ENCODE data around the gene STRADB. TPM values are rescaled to one million over a fixed set of nuclear protein-coding genes. Genes with fewer than 3 reads are reported as not detected.

The STRADB gene
- total RNA-seq, 1 experiment from 2014 or later: 40.5 TPM

DNA sequence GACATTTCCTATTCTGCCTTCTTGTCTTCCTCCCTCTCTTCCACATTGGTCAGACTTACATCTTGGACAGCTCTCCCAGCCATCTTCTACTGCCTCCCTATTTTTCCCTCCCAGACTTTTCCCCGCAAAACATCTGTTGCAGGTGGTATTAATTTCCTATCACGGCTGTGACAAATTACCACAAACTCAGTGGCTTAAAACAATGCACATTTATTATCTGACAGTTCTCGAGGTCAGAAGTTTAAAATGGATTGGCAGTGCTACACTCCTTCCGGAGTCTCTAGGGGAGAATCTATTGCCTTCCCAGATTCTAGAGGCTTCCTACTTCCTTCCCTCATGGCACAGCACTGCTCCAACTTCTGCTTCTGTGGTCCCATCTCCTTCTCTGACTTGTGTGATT lies 33.3 kb downstream of the STRADB start:
- no peaks in the 10 kb centered on the region for H3K9me3 ChIP-seq (ENCODE audit: control insufficient read depth, low read depth, low read length)
- no peak overlapping the region for H2BK15ac ChIP-seq (ENCODE audit: low read depth, low read length)
- no peak overlapping the region for H3K56ac ChIP-seq (ENCODE audit: insufficient read length, low read depth, low read length)
- no peak overlapping the region for H2BK5ac ChIP-seq (ENCODE audit: insufficient read length, low read length)
- no peak overlapping the region for H2AFZ ChIP-seq (ENCODE audit: low read length)
- H3K27me3 ChIP-seq (ENCODE audit: insufficient read depth, low read length): no peaks in the 10 kb centered on the region
- no peak overlapping the region for H3K4me2 ChIP-seq (ENCODE audit: insufficient read depth, insufficient read length, low read length)
- no peak overlapping the region for H2BK20ac ChIP-seq (ENCODE audit: low read depth, low read length, poor library complexity, severe bottlenecking)
- H2AK5ac ChIP-seq (ENCODE audit: insufficient read length, low read length): no peak overlapping the region
- no peaks in the 10 kb centered on the region for H3K79me2 ChIP-seq (ENCODE audit: insufficient read depth, low read length)
- no peaks in the 10 kb centered on the region for H4K20me1 ChIP-seq (ENCODE audit: control insufficient read depth, insufficient read depth, insufficient read length)
- no peak overlapping the region for H4K5ac ChIP-seq (ENCODE audit: insufficient read length, low read depth, low read length)
- Mint-ChIP-seq H3K4me3 (no peak overlapping the region), H3K4me1 (peaks cover 6 to 8% of the 10 kb centered on the region in 2 experiments), H3K36me3 (ENCODE audit: insufficient read depth in 1 of 3, low read depth in 3 of 3) (peaks cover 8 to 21% (median 11%) of the 10 kb centered on the region in 3 experiments), H3K27me3 (ENCODE audit: low read depth) (no peaks in the 10 kb centered on the region), H3K9me3 (peaks cover 2 to 3% of the 10 kb centered on the region in 2 experiments; a peak in 3 of 5 replicates), H3K27ac (no peak overlapping the region)
- H2BK12ac ChIP-seq (ENCODE audit: insufficient read length, low read depth, low read length): no peak overlapping the region
- no peak overlapping the region for H3K27ac ChIP-seq (ENCODE audit: insufficient read length, low read depth, low read length)
- no peaks in the 10 kb centered on the region for H3K79me1 ChIP-seq (ENCODE audit: insufficient read depth, low read depth, low read length, poor library complexity, severe bottlenecking)
- no peaks in the 10 kb centered on the region for H3K23me2 ChIP-seq (ENCODE audit: insufficient read length, low read depth, low read length, poor library complexity, severe bottlenecking)
- H3K4ac ChIP-seq (ENCODE audit: low read depth, low read length): no peak overlapping the region
- no peak overlapping the region for H2BK120ac ChIP-seq (ENCODE audit: low read depth, low read length, poor library complexity, severe bottlenecking)
- H3K9ac ChIP-seq (ENCODE audit: extremely low read depth, insufficient read length, low read length): no peak overlapping the region
- H4K8ac ChIP-seq (replicated peaks; ENCODE audit: insufficient read length, low read depth, low read length): no peak overlapping the region
- H3K23ac ChIP-seq (ENCODE audit: insufficient read length, low read depth, low read length): no peak overlapping the region
- no peaks in the 10 kb centered on the region; the same call in 1 of the 2 replicates for H3K4me1 ChIP-seq (ENCODE audit: insufficient read depth, low read length)
- no peak for DNase-seq
- WGBS (ENCODE audit: extremely low coverage, insufficient read length, low lambda C conversion rate): no CpG with 5 or more reads among the region's 4 CpGs
- H3K18ac ChIP-seq (ENCODE audit: insufficient read length, low read depth, low read length): no peak overlapping the region
- no peak overlapping the region for H3T11ph ChIP-seq (ENCODE audit: low read length)
- no peak overlapping the region for H4K91ac ChIP-seq (ENCODE audit: insufficient read length, low read depth, low read length)
- no peak overlapping the region for H3K14ac ChIP-seq (ENCODE audit: insufficient read depth, low read length)
- TF ChIP-seq, protein P1, sequence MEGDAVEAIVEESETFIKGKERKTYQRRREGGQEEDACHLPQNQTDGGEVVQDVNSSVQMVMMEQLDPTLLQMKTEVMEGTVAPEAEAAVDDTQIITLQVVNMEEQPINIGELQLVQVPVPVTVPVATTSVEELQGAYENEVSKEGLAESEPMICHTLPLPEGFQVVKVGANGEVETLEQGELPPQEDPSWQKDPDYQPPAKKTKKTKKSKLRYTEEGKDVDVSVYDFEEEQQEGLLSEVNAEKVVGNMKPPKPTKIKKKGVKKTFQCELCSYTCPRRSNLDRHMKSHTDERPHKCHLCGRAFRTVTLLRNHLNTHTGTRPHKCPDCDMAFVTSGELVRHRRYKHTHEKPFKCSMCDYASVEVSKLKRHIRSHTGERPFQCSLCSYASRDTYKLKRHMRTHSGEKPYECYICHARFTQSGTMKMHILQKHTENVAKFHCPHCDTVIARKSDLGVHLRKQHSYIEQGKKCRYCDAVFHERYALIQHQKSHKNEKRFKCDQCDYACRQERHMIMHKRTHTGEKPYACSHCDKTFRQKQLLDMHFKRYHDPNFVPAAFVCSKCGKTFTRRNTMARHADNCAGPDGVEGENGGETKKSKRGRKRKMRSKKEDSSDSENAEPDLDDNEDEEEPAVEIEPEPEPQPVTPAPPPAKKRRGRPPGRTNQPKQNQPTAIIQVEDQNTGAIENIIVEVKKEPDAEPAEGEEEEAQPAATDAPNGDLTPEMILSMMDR (conservative IDR thresholded peaks at IDR 0.05): no peak

Data from H9 (cell line).